Stimulated activated CD4-positive, alpha-beta T cell treated with anti-CD3 and anti-CD28 coated beads, Interleukin-1b, Interleukin-23, amount 100 ng/mL, for 4 hours (primary cell): ENCODE measurements around the gene CDC45.
"Not testable (repeated sequence)": the region's sequence is repeated elsewhere in the genome, so short reads cannot be mapped to it uniquely, and the experiment has no call there.

Source experiments
- DNase-seq, 2 donors: peaks; one replicate each; pipeline ENCODE4 v3.0.0-alpha.2; 2020; ENCODE audit warnings: low read depth in 2 of 2

Gene CDC45

DNA sequence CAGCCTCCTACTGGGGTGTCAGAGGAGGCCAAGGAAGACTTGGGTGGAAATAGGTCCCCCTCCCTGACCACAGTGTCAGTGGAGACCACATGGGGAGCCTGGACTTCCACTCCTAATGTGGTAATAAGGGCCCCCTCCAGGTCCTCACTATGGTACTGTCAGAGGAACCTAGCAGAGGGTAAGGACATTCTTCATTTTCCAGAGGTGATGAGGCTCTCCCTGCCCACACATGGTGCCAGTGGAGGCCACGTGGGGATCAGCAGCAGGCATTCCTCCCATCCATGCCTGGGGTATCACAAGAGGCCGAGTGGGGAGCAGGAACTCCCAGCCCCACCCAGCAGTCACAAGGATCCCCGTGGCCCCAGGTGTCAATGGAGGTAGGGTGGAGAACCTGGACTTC is 51.0 kb downstream of the CDC45 start:
- DNase-seq: no peak

DNA sequence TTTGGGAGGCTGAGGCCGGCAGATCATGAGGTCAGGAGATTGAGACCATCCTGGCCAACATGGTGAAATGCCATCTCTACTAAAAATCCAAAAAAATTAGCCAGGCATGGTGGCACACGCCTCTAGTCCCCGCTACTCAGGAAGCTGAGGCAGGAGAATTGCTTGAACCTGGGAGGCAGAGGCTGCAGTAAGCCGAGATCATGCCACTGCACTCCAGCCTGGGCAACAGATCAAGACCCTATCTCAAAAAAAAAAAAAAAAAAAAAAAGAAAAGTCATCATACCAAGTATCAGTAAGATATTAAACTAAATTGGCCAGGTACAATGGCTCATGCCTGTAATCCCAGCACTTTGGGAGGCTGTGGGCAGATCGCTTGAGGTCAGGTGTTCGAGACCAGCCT is 51.6 kb downstream of the CDC45 start:
- DNase-seq: not testable (repeated sequence)

DNA sequence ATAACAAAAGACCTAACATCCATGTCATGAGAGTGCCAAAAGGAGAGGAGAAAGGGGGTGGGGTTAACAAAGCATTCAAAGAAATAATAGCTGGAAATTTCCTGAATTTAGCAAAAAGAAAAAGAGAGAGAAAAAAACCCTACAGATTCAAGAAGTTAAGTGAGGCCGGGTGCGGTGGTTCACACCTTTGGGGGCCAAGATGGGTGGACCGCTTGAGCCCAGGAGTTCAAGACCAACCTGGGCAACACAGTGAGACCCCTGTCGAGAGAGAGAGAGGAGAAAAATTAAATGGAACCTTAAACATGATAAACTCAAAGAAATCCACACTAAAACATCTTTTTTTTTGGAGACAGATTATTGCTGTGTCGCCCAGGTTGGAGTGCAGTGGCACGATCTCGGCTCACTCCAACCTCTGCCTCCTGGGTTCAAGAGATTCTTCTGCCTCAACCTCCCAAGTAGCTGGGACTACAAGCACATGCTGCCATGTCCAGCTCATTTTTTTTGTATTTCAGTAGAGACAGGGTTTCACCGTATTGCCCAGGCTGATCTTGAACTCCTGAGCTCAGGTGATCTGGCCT is 53.4 kb downstream of the CDC45 start:
- DNase-seq: no peak

DNA sequence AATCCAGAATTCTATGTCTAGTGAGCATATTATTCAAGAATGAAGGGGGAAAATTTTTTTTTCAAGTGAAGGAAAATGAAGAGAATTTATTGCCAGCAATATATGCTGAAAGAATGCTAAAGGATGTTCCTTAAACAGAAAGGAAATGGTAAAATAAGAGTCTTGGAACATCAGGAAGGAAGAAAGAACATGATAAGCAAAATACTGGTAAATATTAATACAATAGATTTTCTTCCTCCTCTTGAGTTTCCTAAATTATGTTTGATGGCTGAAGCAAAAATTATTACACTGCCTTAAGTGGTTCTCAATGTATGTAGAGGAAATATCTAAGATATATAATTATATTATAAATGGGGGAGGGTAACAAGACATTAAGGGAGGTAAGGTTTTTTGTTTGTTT is 54.1 kb downstream of the CDC45 start:
- DNase-seq: no peak

DNA sequence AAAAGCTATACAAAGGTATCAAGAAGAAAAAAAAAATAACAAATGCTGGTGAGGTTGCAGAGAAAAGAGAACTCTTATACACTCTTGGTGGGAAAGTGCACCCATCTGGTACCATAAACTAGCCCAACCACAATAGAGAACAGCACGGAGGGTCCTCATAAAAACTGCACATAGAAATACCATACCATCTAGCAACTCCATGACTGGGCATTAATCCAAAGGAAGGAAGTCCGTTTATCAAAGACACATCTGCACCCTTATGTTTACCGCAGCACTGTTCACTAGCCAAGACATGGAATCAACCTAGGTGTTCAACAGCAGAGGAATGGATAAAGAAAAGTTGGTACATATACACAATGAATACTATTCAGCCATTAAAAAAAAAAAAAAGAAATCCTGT is 55.3 kb downstream of the CDC45 start:
- DNase-seq: no peak

DNA sequence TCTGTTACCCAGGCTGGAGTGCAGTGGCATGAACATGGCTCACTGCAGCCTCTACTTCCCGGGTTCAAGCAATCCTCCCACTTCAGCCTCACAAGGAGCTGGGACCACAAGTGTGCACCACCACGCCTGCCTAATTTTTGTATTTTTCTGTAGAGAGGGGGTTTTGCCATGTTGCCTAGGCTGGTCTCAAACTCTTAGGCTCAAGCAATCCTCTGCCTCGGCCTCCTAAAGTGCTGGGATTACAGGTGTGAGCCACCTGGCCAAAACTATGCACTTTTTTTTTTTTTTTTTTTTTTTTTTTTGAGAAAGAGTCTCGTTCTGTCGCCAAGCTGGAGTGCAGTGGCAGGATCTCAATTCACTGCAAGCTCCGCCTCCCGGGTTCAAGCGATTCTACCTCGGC is 56.8 kb downstream of the CDC45 start:
- DNase-seq: no peak

DNA sequence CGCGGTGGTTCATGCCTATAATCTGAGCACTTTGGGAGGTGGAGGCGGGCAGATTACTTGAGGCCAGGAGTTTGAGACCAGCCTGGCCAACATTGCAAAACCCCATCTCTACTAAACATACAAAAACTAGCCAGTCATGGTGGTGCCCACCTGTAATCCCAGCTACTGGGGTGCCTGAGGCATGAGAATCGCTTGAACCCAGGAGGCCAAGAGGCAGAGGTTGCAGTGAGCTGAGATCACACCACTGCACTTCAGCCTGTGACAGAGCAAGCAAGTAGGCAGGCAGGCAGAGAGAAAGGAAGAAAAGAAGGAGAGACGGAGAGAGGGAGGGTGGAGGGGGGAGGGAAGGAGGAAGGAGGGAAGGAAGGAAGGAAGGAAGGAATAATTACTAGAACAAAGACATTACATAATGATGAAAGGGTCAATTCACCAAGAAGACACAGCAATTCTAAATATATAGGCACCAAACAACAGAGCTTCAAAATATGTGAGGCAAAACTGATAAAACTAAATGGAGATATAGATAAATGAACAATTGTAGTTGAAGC is 58.3 kb downstream of the CDC45 start:
- no peak for DNase-seq

DNA sequence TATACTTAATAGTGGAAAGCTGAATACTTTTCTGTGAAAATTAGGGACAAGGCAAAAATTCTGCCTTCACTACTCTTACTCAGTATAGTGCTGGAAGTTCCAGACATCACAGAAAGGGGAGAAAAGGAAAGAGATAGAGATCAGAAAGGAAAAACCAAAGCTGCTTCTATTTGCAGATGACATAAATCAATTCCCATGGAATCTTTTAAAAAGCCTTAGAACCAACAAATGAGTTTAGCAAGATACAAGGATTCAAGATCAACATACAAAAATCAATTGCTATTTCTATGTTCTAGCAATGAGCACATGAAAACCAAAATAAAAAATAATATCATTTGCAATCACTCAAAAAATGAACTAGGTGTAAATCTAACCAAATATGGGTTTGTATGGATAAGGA is 60.7 kb downstream of the CDC45 start:
- no peak for DNase-seq

DNA sequence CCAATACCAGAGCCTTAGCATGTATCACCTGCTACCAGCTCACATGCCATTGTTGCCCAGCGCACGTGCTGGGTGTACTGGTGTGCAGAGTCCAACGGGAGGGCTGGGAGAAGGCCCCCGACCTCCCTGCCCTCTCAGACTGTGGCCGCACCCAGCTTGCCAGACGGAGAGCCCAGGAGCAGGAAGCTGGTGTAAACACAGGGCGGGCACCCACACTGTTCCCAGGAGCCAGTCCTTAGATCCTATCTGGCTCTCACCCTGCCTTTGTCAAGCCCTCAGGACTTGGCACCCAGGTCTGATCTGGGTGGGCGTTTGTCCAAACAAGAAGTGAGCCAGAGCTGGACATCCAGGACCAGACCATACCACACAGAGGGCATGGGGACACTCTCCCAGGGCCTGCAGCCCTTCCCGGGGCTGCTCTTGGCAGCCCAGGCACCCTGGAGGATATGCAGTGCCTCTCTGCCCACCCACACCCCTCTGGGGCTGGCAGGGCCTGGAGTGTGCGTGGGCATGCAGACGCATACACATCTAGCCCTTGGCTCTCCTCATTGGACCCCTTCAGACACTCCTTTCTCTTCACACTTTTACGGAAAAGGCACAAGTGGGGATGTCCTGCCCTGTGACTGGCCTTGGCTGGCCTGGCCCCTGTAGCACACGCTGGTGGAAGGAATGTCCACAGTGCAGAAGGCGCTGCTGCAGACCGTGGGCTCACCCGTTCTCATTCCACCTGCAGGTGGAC is 64.4 kb downstream of the CDC45 start:
- no peak for DNase-seq

DNA sequence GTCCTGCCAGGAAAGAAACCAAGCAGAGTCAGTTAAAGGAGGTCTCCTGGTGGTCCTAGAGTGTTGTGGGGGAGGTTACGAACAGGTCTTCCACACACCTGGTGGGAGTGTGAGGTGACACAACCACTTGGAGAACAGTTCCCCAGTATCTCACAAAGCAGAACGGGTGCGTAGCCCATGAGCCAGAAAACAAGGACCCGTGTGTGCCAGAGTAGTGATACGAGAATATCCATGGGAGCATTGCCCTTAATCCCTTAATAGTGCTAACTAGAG is 66.2 kb downstream of the CDC45 start:
- DNase-seq: no peak

DNA sequence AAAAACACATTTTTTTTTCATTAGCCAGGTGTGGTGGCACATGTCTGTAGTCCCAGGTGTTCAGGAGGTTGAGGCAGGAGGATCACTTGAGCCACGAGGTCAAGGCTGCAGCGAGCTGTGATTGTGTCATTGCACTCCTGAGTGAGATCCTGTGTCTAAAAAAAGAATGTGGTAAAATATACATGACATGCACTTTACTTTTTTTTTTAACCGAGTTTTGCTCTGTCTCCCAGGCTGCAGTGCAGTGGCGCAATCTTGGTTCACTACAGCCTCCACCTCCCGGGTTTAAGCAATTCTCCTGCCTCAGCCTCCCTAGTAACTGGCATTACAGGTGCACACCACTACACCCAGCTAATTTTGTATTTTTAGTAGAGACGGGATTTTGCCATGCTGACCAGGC is 67.0 kb downstream of the CDC45 start:
- no peak for DNase-seq

DNA sequence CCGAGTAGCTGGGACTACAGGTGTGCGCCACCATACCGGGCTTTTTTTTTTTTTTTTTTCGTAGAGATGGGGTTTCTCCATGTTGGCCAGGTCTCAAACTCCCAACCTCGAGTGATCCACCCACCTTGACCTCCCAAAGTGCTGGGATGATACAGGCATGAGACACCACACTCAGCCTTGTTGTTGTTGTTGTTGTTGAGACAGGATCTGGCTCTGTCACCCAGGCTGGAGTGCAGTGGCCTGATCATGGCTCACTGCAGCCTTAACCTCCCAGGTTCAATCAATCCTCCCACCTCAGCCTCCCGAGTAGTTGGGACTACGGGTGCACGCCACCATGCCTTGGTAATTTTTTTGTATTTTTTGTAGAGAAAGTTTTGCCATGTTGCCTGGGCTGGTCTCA is 67.9 kb downstream of the CDC45 start:
- no peak for DNase-seq

DNA sequence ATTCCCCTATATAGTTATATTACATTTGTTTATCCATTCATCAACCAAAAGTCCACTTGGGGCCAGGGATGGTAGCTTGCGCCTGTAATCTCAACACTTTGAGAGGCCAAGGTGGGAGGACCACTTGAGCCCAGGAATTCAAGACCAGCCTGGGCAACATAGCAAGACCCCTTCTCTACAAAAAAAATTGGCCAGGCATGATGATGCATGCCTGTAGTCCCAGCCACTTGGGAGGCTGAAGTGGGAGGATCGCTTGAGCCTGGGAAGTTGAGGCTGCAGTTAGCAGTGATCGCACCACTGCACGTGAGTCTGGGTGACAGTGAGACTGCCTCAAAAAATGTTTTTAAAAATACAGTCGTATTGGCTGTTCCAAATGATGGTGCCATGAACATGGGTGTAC is 68.7 kb downstream of the CDC45 start:
- not testable (repeated sequence) for DNase-seq

DNA sequence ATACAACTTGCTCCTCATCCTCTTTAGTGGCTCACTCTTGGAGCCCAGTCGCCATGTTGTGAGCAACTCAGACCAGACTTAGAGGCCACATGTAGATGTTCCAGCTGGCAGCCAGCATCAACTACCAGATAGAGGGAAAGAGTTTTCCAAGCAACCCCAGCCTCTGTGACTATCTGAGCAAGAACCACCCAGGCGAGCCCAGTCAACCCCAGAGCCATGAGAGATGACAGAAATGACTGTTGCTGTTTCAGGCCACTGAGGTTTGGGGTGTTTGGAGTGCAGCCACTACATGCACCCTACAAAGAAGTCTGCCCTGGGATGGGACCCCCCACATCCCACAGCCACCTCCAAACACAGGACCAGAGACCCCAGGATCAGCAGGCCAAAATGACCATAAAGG is 69.2 kb downstream of the CDC45 start:
- no peak for DNase-seq

DNA sequence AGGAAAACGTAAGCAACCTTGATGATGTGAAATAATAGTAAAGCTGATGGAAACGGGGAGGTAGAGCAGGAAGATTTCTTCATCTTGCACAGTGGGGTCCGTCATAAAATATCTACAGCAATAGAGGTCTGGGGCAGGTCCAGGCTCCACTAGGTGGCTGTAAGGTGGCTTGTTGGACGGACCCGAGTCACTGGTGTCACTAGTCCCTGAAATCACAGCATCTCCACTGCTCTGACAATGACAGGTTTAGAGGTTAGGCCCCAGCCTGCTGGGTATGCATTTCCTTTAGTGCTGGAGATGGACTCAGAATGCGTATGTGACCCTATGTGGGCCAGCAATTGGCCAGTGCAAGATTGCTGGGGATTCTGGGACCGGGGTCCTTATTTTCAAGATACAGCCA is 69.7 kb downstream of the CDC45 start:
- no peak for DNase-seq

DNA sequence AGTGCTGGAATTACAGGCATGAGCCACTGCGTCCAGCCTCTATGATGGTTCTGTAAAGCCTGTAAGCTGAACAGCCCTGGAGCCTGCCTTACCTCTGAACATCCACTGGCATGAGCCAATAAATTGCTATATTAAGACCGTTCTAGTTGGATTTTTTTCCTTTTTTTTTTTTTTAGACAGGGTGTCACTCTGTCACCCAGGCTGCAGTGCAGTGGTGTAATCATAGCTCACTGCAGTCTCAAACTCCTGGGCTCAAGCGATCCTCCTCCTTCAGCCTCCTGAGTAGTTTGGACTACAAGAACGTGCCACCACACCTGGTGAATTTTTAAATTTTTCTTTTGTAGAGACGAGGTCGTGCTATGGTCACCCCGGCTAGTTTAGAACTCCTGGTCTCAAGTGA is 70.7 kb downstream of the CDC45 start:
- no peak for DNase-seq

DNA sequence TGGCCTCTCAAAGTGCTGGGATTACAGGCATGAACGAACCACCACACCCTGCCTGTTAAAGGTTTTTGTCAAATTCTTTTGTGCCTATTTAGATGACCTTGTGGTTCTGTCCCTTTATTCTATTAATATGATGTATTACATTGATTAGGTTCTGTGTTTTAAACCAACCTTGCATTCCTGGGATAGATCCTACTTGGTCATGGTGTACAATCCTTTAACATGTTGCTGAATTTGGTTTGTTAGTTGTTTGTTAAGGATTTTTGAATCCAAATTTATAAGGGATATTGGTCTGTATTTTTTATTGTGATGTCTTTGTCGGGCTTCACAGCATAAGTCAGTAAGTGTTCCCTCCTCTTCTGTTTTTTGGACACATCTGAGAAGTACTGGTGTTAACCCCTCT is 73.5 kb downstream of the CDC45 start:
- DNase-seq: no peak

DNA sequence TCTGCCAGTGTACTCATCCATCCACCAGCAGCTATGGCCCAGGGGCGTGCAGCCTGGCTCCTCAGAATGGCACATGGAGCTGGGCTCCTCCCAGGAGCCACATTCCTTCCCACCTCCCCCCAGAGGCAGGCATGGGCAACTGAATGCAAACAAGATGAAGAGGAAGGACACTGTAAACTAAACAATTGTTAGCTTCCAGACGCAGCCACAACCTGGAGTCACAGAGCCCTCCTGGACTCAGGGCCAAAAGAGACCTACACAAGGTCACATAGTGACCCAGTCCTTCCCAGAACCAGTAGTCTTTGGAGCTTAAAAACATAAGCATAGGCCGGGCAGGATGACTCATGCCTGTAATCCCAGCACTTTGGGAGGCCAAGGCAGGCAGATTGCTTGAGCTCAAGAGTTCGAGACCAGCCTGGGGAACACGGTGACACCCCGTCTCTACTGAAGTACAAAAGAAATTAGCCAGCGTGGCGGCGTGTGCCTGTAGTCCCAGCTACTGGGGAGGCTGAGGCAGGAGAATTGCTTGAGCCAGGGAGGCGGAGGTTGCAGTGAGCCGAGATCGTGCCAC is 75.2 kb downstream of the CDC45 start:
- no peak for DNase-seq

DNA sequence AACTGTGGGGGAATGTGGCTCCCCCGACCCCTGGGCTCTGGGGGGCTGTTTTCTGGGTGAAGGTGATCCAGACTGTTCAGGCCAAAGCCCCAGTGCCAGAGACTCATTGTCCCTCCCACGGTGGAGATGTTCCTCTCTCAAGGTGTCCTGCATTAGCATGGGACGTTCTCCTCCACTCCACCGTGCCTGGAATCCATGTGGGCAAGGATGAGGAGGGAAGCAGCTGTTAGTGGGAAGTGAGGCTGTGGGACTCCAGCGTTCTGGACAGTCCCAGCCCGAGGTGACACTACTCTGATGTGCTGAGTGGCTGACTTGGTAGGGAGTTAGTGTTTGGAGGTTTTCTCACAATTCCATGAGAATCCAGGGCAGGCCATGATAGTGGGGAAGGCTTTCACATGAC is 75.9 kb downstream of the CDC45 start:
- DNase-seq: no peak

DNA sequence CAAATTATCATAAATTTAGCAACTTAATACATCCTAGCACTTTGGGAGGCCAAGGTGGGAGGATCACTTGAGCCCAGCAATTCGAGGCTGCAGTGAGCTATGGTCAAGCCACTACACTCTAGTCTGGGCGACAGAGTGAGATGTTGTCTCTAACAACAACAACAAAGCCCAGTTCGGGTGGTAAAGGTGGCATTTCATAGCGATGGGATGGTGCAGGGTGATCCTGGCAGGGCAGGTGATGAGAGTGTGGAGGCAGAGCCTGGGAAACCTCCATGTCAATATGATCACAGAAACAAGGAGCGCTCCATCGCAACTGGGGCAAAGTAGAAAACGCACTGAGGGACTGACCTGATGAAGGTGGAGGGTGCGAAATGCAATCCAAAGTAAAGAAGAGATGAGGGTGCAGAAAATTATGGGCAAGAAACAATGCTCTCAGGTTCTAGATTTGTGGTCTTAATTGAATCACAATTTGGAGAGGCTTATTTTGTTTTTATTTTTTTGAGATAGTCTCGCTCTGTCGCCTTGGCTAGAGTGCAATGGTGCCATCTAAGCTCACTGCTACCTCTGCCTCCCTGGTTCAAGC is 77.3 kb downstream of the CDC45 start:
- DNase-seq: no peak

DNA sequence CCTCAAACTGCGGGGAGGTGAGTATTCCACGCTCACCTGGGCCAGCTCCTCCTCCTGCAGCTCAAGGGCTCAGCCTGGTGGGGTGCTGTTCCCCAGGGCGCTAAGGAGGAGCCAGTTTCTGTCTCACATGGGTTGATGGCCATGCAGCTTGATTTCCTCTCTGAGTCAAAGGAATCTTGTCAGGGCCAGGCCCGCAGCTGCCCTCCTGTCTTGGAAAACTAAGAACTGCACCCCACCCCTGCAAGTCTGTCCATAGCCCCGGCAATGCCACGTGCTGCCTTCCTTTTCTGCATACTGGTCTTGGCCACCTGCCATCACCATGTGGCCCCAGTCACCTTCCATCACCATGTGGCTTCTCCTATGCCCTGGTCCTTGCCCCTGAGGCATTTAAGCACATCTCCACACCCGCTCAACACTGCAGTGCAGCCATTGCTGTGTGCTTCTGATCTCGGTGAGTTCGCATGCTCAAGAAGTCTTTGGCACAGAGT is 79.6 kb downstream of the CDC45 start:
- no peak for DNase-seq

DNA sequence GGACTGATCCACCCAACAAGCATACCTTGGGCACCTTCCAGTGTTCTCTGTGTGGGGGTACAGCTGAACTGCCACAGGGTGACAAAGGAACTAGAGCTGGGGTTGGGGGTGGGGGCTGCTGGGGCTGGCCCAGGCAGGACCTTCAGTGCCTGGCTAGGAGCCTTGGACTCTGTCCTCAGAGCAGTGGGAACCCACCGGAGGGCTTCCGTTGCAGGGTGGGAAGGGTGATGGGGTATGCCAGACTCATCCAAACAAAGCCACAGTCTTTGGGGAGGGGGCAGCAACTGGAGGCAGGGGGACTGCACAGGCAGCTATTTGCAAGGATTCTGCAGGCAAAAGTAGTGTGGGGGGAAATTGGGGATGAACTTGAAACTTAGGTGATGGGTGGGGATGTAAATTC is 80.2 kb downstream of the CDC45 start:
- DNase-seq: no peak
